Osteocyte (in vitro differentiated cells): Measurements from ENCODE around the gene NAXE. TPM values are rescaled to one million over a fixed set of nuclear protein-coding genes. Genes with fewer than 3 reads are reported as not detected.

Experiments
- DNase-seq: peaks from one replicate; pipeline ENCODE4 v3.0.0; 2021; ENCODE audit warnings: mixed read lengths; ENCODE audit not compliant: unreplicated experiment; ENCODE audit errors: extremely low spot score
- H3K27ac Mint-ChIP-seq: one replicate; pipeline ENCODE4 v1.8.0; 2021; ENCODE audit warnings: mild to moderate bottlenecking, mixed read lengths; ENCODE audit not compliant: unreplicated experiment
- H3K27me3 Mint-ChIP-seq: one replicate; pipeline ENCODE4 v1.8.0; 2021; ENCODE audit warnings: mixed read lengths; ENCODE audit not compliant: unreplicated experiment
- H3K36me3 Mint-ChIP-seq: one replicate; pipeline ENCODE4 v1.8.0; 2021; ENCODE audit warnings: mixed read lengths; ENCODE audit not compliant: unreplicated experiment
- H3K4me1 Mint-ChIP-seq: one replicate; pipeline ENCODE4 v1.8.0; 2021; ENCODE audit warnings: mixed read lengths; ENCODE audit not compliant: unreplicated experiment
- H3K4me3 Mint-ChIP-seq: one replicate; pipeline ENCODE4 v1.8.0; 2021; ENCODE audit warnings: mild to moderate bottlenecking, moderate library complexity, mixed read lengths; ENCODE audit not compliant: unreplicated experiment
- H3K9me3 Mint-ChIP-seq: one replicate; pipeline ENCODE4 v1.8.0; 2021; ENCODE audit warnings: mixed read lengths; ENCODE audit not compliant: unreplicated experiment
- CTCF ChIP-seq: fragments of 200-600 bp; sonication (generic); IDR thresholded peaks from 2 replicates; pipeline ENCODE4 v1.5.0; 2021; ENCODE audit warnings: antibody characterized with exemption, mild to moderate bottlenecking, moderate library complexity
- total RNA-seq: library from RNA; stranded (reverse); gene quantifications from 2 replicates; pipeline ENCODE4 v1.2.1, GENCODE V29; 2021

The NAXE gene
- total RNA-seq, 1 donor from 2014 or later = 59.2 TPM

GRCh38 chr1:156566436-156566835, 25.1 kb upstream of the NAXE start:
- TF ChIP-seq CTCF = no peak
- Mint-ChIP-seq H3K4me3 (no peak overlapping the region), H3K4me1 (peaks cover 11% of the 10 kb centered on the region), H3K27me3 (no peaks in the 10 kb centered on the region), H3K9me3 (no peaks in the 10 kb centered on the region), H3K27ac (no peak overlapping the region), H3K36me3 (peaks cover 4% of the 10 kb centered on the region)
- no peak for DNase-seq

- DNase-seq = no peak
- peaks cover 16% of the 10 kb centered on the region for H3K27me3 Mint-ChIP-seq
- no peaks in the 10 kb centered on the region for H3K36me3 Mint-ChIP-seq
- H3K9me3 Mint-ChIP-seq = no peaks in the 10 kb centered on the region
- H3K4me1 Mint-ChIP-seq = peaks cover 24% of the 10 kb centered on the region
- H3K27ac Mint-ChIP-seq = peak overlapping the region; percentile 87
- H3K4me3 Mint-ChIP-seq = peak overlapping the region; percentile 94
- no peak for TF ChIP-seq CTCF
Measured at GRCh38 chr1:156571261-156571852, 20.2 kb upstream of the NAXE start.

- peak within 1 kb of the TSS; percentile 87 for H3K27ac Mint-ChIP-seq
Measured at GRCh38 chr1:156571919-156572662, 19.5 kb upstream of the NAXE start, which contains the start of gene IQGAP3. IQGAP3 (minus strand) TSS chr1:156572565; CDS start chr1:156572529, 36 bp downstream.

GRCh38 chr1:156572663-156573018, 18.9 kb upstream of the NAXE start:
- Mint-ChIP-seq H3K36me3 (no peaks in the 10 kb centered on the region), H3K27ac (peak overlapping the region; percentile 87), H3K27me3 (peaks cover 16% of the 10 kb centered on the region), H3K4me3 (peak overlapping the region; percentile 94), H3K9me3 (no peaks in the 10 kb centered on the region), H3K4me1 (peaks cover 24% of the 10 kb centered on the region)
- TF ChIP-seq CTCF = no peak
- no peak for DNase-seq

More at GRCh38 chr1:156571919-156572662, 19.5 kb upstream of the NAXE start, which contains the start of gene IQGAP3:
- no peaks in the 10 kb centered on the region for H3K36me3 Mint-ChIP-seq
- no peaks in the 10 kb centered on the region for H3K9me3 Mint-ChIP-seq
- H3K4me3 Mint-ChIP-seq = peak within 1 kb of the TSS; percentile 94
- peaks cover 16% of the 10 kb centered on the region for H3K27me3 Mint-ChIP-seq
- peak; percentile 93 for DNase-seq
- peaks cover 24% of the 10 kb centered on the region for H3K4me1 Mint-ChIP-seq
- TF ChIP-seq CTCF = no peak

- Mint-ChIP-seq H3K36me3 (no peaks in the 10 kb centered on the region), H3K4me1 (peaks cover 24% of the 10 kb centered on the region), H3K27me3 (peaks cover 16% of the 10 kb centered on the region), H3K9me3 (no peaks in the 10 kb centered on the region), H3K27ac (no peak overlapping the region), H3K4me3 (no peak overlapping the region)
- TF ChIP-seq CTCF = no peak
- DNase-seq = no peak
Measured at GRCh38 chr1:156574039-156574633, 17.4 kb upstream of the NAXE start.
